ENCODE measurements around the gene C1S. TPM values are rescaled to one million over a fixed set of nuclear protein-coding genes. Genes with fewer than 3 reads are reported as not detected.

C1S gene
- total and polyA plus RNA-seq, 8 donors: 61.6 to 404 (median 174) TPM

DNA sequence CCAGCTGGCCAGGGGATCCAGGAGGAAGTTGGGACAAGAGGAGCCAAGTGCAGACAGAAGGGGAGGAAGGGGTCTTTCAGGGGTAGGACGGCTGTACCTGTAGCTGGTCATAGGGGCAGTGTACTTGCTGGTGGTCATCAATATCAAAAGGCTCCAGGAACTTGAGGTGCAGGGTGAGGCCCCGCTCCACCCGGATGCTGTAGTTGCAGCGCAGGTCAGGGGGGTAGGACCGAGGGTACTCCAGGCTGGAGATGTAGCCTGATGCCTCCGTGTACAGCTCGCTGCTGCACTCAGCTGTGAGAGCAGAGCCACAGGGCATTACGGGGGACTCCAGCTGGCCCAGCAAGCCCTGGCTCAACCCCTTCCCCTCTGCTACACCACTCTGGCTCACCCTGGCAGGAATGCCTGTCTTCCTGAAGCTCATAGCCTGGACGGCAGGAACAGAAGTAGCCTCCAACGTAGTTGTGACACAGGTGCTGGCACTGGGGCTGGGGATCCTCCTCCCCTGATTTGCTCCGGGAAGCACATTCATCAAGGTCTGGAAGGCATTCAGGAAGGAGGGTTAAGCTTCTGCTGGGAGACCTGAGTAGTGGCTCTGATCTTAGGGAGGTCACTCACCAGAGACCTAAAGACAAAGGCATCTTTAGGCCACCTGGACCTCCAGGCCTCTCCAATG lies 28.8 kb downstream of the C1S start:
- no peaks in the 10 kb centered on the region for H3K9me3 ChIP-seq
- peak overlapping the region in 4 of 5 donors; percentile 25 to 85 (median 84) for H3K27ac ChIP-seq
- H3K4me3 ChIP-seq: peak overlapping the region in 2 of 4 donors; percentile 49 to 50
- TF ChIP-seq EP300 (IDR thresholded peaks at IDR 0.05) (no peak), POLR2AphosphoS5 (IDR thresholded peaks at IDR 0.05) (no peak), POLR2A (IDR thresholded peaks at IDR 0.05) (no peak)
- TF ChIP-seq, protein P1, sequence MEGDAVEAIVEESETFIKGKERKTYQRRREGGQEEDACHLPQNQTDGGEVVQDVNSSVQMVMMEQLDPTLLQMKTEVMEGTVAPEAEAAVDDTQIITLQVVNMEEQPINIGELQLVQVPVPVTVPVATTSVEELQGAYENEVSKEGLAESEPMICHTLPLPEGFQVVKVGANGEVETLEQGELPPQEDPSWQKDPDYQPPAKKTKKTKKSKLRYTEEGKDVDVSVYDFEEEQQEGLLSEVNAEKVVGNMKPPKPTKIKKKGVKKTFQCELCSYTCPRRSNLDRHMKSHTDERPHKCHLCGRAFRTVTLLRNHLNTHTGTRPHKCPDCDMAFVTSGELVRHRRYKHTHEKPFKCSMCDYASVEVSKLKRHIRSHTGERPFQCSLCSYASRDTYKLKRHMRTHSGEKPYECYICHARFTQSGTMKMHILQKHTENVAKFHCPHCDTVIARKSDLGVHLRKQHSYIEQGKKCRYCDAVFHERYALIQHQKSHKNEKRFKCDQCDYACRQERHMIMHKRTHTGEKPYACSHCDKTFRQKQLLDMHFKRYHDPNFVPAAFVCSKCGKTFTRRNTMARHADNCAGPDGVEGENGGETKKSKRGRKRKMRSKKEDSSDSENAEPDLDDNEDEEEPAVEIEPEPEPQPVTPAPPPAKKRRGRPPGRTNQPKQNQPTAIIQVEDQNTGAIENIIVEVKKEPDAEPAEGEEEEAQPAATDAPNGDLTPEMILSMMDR (IDR thresholded peaks at IDR 0.05): no peak
- intact Hi-C loops (cut with DNase I; ENCODE audit: low total_unique reads): no loop called here
- H3K27me3 ChIP-seq: no peaks in the 10 kb centered on the region
- 79 to 88% (median 83%) methylated on average over 9 to 11 of the region's 11 CpGs for WGBS, 5 donors
- H3K4me1 ChIP-seq: peaks cover 7 to 52% (median 31%) of the 10 kb centered on the region in 4 donors
- no peak for DNase-seq
- peaks cover 8 to 53% (median 52%) of the 10 kb centered on the region in 4 donors for H3K36me3 ChIP-seq

GRCh38 chr12:7090222-7090998 lies 29.9 kb downstream of the C1S start:
- Histone ChIP-seq H3K27ac (peak overlapping the region in 4 of 5 donors; percentile 71 to 85 (median 84)), H3K4me3 (peak overlapping the region; percentile 49 to 52 (median 50)), H3K9me3 (no peaks in the 10 kb centered on the region), H3K36me3 (peaks cover 3 to 47% (median 42%) of the 10 kb centered on the region in 4 donors), H3K27me3 (no peaks in the 10 kb centered on the region), H3K4me1 (peaks cover 7 to 52% (median 31%) of the 10 kb centered on the region in 4 donors)
- no peak for DNase-seq
- intact Hi-C loops (cut with DNase I; ENCODE audit: low total_unique reads): no loop called here
- TF ChIP-seq POLR2AphosphoS5 (IDR thresholded peaks at IDR 0.05) (peak in 1 of 3 donors; percentile 28), POLR2A (IDR thresholded peaks at IDR 0.05) (no peak)
- WGBS, 5 donors: 68 to 79% (median 78%) methylated on average over 16 of the region's 16 CpGs

DNA sequence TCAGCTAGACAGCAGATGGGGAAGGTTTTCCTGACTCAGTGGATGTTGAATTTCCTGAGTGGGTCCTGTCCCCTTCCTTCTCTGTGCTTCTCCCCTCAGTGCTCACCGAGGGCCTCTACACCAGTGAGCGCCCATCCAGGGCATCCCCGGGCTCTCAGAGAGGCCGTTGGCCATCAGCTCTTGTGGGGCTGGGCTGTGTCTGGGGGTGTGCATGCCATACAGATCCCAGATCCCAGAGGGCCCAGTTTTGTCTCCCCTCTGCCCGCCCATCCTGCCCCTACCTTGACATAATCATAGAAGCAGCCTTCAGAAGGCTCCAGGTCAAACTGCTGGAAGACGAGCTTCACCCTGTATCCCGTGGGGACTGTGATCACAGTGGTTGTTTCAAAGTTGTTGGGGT lies 30.7 kb downstream of the C1S start:
- WGBS, 5 donors: 79 to 86% (median 81%) methylated on average over 5 to 7 of the region's 7 CpGs
- peak overlapping the region in 4 of 5 donors; percentile 71 to 85 (median 84) for H3K27ac ChIP-seq

GRCh38 chr12:7091660-7092228 lies 31.2 kb downstream of the C1S start:
- WGBS, 5 donors: 29 to 53% (median 43%) methylated on average over 7 to 10 of the region's 10 CpGs
- peak in 1 of 2 donors; percentile 68 for DNase-seq
- Histone ChIP-seq H3K27ac (peak overlapping the region; percentile 42 to 85 (median 83)), H3K36me3 (peaks cover 0 to 38% (median 29%) of the 10 kb centered on the region in 4 donors), H3K4me1 (peaks cover 7 to 52% (median 31%) of the 10 kb centered on the region in 4 donors), H3K27me3 (no peaks in the 10 kb centered on the region), H3K4me3 (peak overlapping the region; percentile 49 to 52 (median 50)), H3K9me3 (no peaks in the 10 kb centered on the region)
- intact Hi-C loops (cut with DNase I; ENCODE audit: low total_unique reads): no loop called here
- TF ChIP-seq EP300 (IDR thresholded peaks at IDR 0.05): peak; percentile 7
- TF ChIP-seq POLR2A (IDR thresholded peaks at IDR 0.05): no peak

More for the DNA sequence above, 30.7 kb downstream of the C1S start:
- Histone ChIP-seq H3K4me3 (peak overlapping the region; percentile 49 to 52 (median 50)), H3K27me3 (no peaks in the 10 kb centered on the region), H3K36me3 (peaks cover 0 to 39% (median 34%) of the 10 kb centered on the region in 4 donors), H3K4me1 (peaks cover 7 to 52% (median 31%) of the 10 kb centered on the region in 4 donors), H3K9me3 (no peaks in the 10 kb centered on the region)
- intact Hi-C loops (cut with DNase I; ENCODE audit: low total_unique reads): no loop called here
- no peak for TF ChIP-seq POLR2A (IDR thresholded peaks at IDR 0.05)
- no peak for TF ChIP-seq EP300 (IDR thresholded peaks at IDR 0.05)
- TF ChIP-seq, protein P1 (IDR thresholded peaks at IDR 0.05): no peak
- TF ChIP-seq POLR2AphosphoS5 (IDR thresholded peaks at IDR 0.05): no peak
- DNase-seq: no peak

Measured in stomach (tissue), 9 donors.